ENCODE measurements around the gene HOXA5. TPM values are rescaled to one million over a fixed set of nuclear protein-coding genes. Genes with fewer than 3 reads are reported as not detected.

Gene HOXA5
- total and polyA plus RNA-seq, 9 donors: 7.1 to 16.6 (median 9.4) TPM

GRCh38 chr7:27131390-27131819, 12.1 kb downstream of the HOXA5 start:
- WGBS (ENCODE audit: insufficient coverage): 20% methylated on average over 1 of the region's 12 CpGs
- peaks cover 4% of the 10 kb centered on the region for H3K27me3 ChIP-seq (ENCODE audit: control insufficient read depth, insufficient read depth, low read length)
- peak overlapping the region; percentile 87 for H3K4me3 ChIP-seq (ENCODE audit: low read length)
- H3K4me1 ChIP-seq (ENCODE audit: control insufficient read depth, insufficient read depth, low read length): peaks cover 52% of the 10 kb centered on the region
- H3K27ac ChIP-seq (ENCODE audit: low read length): peak overlapping the region; percentile 91
- no peaks in the 10 kb centered on the region for H3K9me3 ChIP-seq (replicated peaks; ENCODE audit: control insufficient read depth, low read depth, low read length)
- no peak for DNase-seq
- peaks cover 6% of the 10 kb centered on the region for H3K36me3 ChIP-seq (ENCODE audit: control insufficient read depth, insufficient read depth, low read length)

DNA sequence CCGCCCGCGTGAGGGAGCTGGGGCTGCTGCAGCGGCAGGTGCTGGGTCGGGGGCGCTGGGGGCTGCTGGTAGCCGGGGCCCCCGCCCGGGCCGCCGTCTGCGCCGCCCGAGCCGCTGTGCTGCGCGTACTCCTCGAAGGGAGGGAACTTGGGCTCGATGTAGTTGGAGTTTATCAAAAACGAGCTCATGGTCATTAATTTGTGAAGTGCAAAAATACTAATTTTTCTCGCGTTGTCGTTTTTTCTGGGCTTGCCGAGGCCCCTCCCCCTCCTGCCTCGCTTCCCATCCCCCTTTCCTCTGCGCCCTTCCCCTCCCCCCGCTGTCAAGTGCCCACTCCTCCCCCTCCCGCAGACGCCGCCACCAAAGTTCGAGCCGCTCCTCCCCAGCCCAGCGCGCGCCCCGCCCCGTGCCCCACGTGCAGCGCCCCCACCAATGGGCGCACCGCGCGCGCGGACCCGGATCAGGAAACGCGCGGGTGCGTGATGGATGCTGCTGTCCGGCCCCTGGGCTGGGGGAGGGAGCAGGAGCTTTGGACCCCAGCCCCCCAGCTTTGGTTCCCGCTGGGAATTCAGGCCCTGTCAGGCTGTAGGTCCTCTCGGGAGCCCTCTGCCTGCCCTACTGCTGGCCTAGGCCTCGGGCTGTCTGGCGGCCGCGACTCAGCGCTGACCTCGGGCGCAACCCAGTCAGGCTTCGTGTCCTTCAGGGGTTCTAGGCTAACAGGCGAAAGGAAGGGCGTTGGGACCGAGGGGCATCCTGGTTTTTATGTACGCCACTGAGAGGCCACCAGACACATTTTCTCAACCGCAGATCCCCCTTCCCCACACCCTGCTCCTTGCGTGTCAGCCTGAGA, 12.7 kb downstream of the HOXA5 start, which contains the start of gene HOXA4:
HOXA4 (minus strand) TSS at position 218 of the 850 bp plus-strand sequence; CDS start at position 194, 24 bp downstream.
- Histone ChIP-seq H3K36me3 (ENCODE audit: control insufficient read depth, insufficient read depth, low read length) (peaks cover 4% of the 10 kb centered on the region), H3K27ac (ENCODE audit: low read length) (peak within 1 kb of the TSS; percentile 91), H3K4me3 (ENCODE audit: low read length) (peak within 1 kb of the TSS; percentile 87), H3K9me3 (replicated peaks; ENCODE audit: control insufficient read depth, low read depth, low read length) (no peaks in the 10 kb centered on the region), H3K4me1 (ENCODE audit: control insufficient read depth, insufficient read depth, low read length) (peaks cover 50% of the 10 kb centered on the region), H3K27me3 (ENCODE audit: control insufficient read depth, insufficient read depth, low read length) (peaks cover 4% of the 10 kb centered on the region)
- 2% methylated on average over 52 of the region's 67 CpGs for WGBS (ENCODE audit: insufficient coverage)
- peak; percentile 97 for DNase-seq

DNA sequence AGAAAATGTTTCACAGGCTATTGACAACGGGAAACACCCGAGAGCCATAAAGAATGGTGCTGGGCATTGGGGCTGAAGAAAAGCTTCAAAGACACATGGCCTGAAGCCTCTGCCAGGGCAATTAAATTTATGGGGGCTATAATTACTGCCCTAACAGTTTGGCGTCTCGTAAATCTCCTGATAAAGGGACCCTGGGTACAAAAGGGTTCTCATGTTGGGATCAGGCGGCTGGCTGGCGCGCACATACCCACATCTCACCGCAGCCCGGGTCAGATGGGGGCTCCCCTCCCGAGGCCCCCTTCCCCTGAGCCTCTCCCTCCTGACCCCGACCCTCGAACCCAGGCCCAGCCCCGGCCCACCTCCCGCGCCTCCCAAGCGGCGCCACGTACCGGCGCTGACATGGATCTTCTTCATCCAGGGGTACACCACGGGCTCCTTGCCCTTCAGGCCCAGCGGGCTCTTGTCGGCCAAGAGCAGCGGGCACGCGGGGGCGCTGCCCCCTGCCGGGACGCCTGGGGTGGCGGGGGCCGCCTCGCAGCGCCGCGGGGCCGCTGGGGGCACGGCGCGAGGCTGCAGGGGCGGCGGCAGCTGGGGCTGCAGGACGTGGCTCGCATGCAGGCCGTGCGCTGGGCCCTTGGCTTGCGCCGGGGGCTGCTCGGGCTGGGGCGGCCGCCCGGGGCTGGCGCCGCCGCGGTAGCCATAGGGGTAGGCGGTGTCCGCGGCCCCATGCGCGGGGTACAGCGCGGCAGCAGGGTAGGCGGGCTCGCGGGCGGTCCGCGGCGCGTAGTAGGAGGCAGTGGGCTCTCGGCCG, 13.5 kb downstream of the HOXA5 start:
- Histone ChIP-seq H3K27ac (ENCODE audit: low read length) (peak overlapping the region; percentile 81), H3K27me3 (ENCODE audit: control insufficient read depth, insufficient read depth, low read length) (peaks cover 4% of the 10 kb centered on the region), H3K4me1 (ENCODE audit: control insufficient read depth, insufficient read depth, low read length) (peaks cover 53% of the 10 kb centered on the region), H3K9me3 (replicated peaks; ENCODE audit: control insufficient read depth, low read depth, low read length) (no peaks in the 10 kb centered on the region), H3K36me3 (ENCODE audit: control insufficient read depth, insufficient read depth, low read length) (peaks cover 4% of the 10 kb centered on the region), H3K4me3 (ENCODE audit: low read length) (peak overlapping the region; percentile 54)
- WGBS (ENCODE audit: insufficient coverage): 7% methylated on average over 70 of the region's 72 CpGs
- DNase-seq: peak; percentile 64

GRCh38 chr7:27128776-27129728, 14.4 kb downstream of the HOXA5 start:
- Histone ChIP-seq H3K4me1 (ENCODE audit: control insufficient read depth, insufficient read depth, low read length) (peaks cover 52% of the 10 kb centered on the region), H3K27me3 (ENCODE audit: control insufficient read depth, insufficient read depth, low read length) (peaks cover 6% of the 10 kb centered on the region), H3K4me3 (ENCODE audit: low read length) (peak overlapping the region; percentile 54), H3K9me3 (replicated peaks; ENCODE audit: control insufficient read depth, low read depth, low read length) (no peaks in the 10 kb centered on the region), H3K27ac (ENCODE audit: low read length) (peak overlapping the region; percentile 82), H3K36me3 (ENCODE audit: control insufficient read depth, insufficient read depth, low read length) (peaks cover 12% of the 10 kb centered on the region)
- no peak for DNase-seq
- 76% methylated on average over 17 of the region's 28 CpGs for WGBS (ENCODE audit: insufficient coverage)

- Histone ChIP-seq H3K9me3 (replicated peaks; ENCODE audit: control insufficient read depth, low read depth, low read length) (no peaks in the 10 kb centered on the region), H3K36me3 (ENCODE audit: control insufficient read depth, insufficient read depth, low read length) (peaks cover 17% of the 10 kb centered on the region), H3K27ac (ENCODE audit: low read length) (peak overlapping the region; percentile 82), H3K27me3 (ENCODE audit: control insufficient read depth, insufficient read depth, low read length) (peaks cover 10% of the 10 kb centered on the region), H3K4me3 (ENCODE audit: low read length) (no peak overlapping the region), H3K4me1 (ENCODE audit: control insufficient read depth, insufficient read depth, low read length) (peaks cover 48% of the 10 kb centered on the region)
- DNase-seq: peak; percentile 93
- WGBS (ENCODE audit: insufficient coverage): 0% methylated on average over 1 of the region's 2 CpGs
Observed at GRCh38 chr7:27128034-27128433, 15.4 kb downstream of the HOXA5 start.

- peaks cover 27% of the 10 kb centered on the region for H3K36me3 ChIP-seq (ENCODE audit: control insufficient read depth, insufficient read depth, low read length)
- no CpG with 5 or more reads among the region's 3 CpGs for WGBS (ENCODE audit: insufficient coverage)
- H3K9me3 ChIP-seq (replicated peaks; ENCODE audit: control insufficient read depth, low read depth, low read length): no peaks in the 10 kb centered on the region
- H3K4me3 ChIP-seq (ENCODE audit: low read length): no peak overlapping the region
- H3K27me3 ChIP-seq (ENCODE audit: control insufficient read depth, insufficient read depth, low read length): peaks cover 11% of the 10 kb centered on the region
- peaks cover 54% of the 10 kb centered on the region for H3K4me1 ChIP-seq (ENCODE audit: control insufficient read depth, insufficient read depth, low read length)
- H3K27ac ChIP-seq (ENCODE audit: low read length): no peak overlapping the region
- DNase-seq: no peak
Observed at GRCh38 chr7:27126596-27127327, 16.7 kb downstream of the HOXA5 start.

DNA sequence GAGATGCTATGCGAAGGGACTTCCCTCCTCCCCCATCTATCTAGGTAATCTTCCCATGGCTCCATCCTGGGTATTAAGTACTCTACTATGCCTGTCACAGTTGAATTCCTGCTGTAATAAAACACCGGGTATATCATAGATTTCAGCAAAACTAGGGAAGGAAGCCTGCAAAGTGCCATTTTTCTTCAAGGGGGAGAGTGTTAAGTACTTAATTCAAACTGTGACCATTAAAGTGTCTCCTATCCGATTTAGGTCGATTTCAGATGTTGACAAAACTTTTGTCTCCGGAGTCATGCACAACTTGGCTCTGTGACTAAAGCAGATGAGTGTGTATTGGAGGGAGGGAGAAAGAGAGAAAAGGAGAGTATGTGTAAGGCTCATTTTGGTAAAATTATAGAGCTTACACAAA, 17.5 kb downstream of the HOXA5 start:
- Histone ChIP-seq H3K4me3 (ENCODE audit: low read length) (no peak overlapping the region), H3K4me1 (ENCODE audit: control insufficient read depth, insufficient read depth, low read length) (peaks cover 49% of the 10 kb centered on the region), H3K36me3 (ENCODE audit: control insufficient read depth, insufficient read depth, low read length) (peaks cover 28% of the 10 kb centered on the region), H3K27ac (ENCODE audit: low read length) (no peak overlapping the region), H3K9me3 (replicated peaks; ENCODE audit: control insufficient read depth, low read depth, low read length) (no peaks in the 10 kb centered on the region), H3K27me3 (ENCODE audit: control insufficient read depth, insufficient read depth, low read length) (peaks cover 9% of the 10 kb centered on the region)
- no peak for DNase-seq
- WGBS (ENCODE audit: insufficient coverage): 40% methylated on average over 2 of the region's 5 CpGs

- H3K4me3 ChIP-seq (ENCODE audit: low read length): no peak overlapping the region
- no peak overlapping the region for H3K27ac ChIP-seq (ENCODE audit: low read length)
- H3K4me1 ChIP-seq (ENCODE audit: control insufficient read depth, insufficient read depth, low read length): peaks cover 56% of the 10 kb centered on the region
- WGBS (ENCODE audit: insufficient coverage): 60% methylated on average over 3 of the region's 8 CpGs
- peaks cover 7% of the 10 kb centered on the region for H3K27me3 ChIP-seq (ENCODE audit: control insufficient read depth, insufficient read depth, low read length)
- H3K36me3 ChIP-seq (ENCODE audit: control insufficient read depth, insufficient read depth, low read length): peaks cover 28% of the 10 kb centered on the region
- no peaks in the 10 kb centered on the region for H3K9me3 ChIP-seq (replicated peaks; ENCODE audit: control insufficient read depth, low read depth, low read length)
- no peak for DNase-seq
Observed at GRCh38 chr7:27124902-27125689, 18.4 kb downstream of the HOXA5 start.

Data from muscle of leg (tissue), 11 donors.